ENCODE results near the gene KHK.

KHK gene

GRCh38 chr2:27091746-27092695 is 5.4 kb downstream of the KHK start:
- TF ChIP-seq FOXM1 (IDR thresholded peaks at IDR 0.05; ENCODE audit: borderline replicate concordance, low read depth) (no peak), CREB1 (IDR thresholded peaks at IDR 0.05; ENCODE audit: low read depth) (no peak), TCF12 (IDR thresholded peaks at IDR 0.05; ENCODE audit: low read depth) (no peak), YY1 (IDR thresholded peaks at IDR 0.05; ENCODE audit: low read depth) (no peak), TEAD4 (IDR thresholded peaks at IDR 0.05) (no peak), RAD21 (IDR thresholded peaks at IDR 0.05; ENCODE audit: low read depth) (no peak), ZBTB7A (IDR thresholded peaks at IDR 0.05; ENCODE audit: low read depth) (no peak), NFIC (IDR thresholded peaks at IDR 0.05) (no peak), EGR1 (IDR thresholded peaks at IDR 0.05) (no peak), USF1 (IDR thresholded peaks at IDR 0.05) (no peak), CEBPB (IDR thresholded peaks at IDR 0.05) (no peak), EP300 (IDR thresholded peaks at IDR 0.05; ENCODE audit: borderline replicate concordance) (no peak), TAF1 (IDR thresholded peaks at IDR 0.05; ENCODE audit: low read depth) (no peak)
- TF ChIP-seq, protein P1, sequence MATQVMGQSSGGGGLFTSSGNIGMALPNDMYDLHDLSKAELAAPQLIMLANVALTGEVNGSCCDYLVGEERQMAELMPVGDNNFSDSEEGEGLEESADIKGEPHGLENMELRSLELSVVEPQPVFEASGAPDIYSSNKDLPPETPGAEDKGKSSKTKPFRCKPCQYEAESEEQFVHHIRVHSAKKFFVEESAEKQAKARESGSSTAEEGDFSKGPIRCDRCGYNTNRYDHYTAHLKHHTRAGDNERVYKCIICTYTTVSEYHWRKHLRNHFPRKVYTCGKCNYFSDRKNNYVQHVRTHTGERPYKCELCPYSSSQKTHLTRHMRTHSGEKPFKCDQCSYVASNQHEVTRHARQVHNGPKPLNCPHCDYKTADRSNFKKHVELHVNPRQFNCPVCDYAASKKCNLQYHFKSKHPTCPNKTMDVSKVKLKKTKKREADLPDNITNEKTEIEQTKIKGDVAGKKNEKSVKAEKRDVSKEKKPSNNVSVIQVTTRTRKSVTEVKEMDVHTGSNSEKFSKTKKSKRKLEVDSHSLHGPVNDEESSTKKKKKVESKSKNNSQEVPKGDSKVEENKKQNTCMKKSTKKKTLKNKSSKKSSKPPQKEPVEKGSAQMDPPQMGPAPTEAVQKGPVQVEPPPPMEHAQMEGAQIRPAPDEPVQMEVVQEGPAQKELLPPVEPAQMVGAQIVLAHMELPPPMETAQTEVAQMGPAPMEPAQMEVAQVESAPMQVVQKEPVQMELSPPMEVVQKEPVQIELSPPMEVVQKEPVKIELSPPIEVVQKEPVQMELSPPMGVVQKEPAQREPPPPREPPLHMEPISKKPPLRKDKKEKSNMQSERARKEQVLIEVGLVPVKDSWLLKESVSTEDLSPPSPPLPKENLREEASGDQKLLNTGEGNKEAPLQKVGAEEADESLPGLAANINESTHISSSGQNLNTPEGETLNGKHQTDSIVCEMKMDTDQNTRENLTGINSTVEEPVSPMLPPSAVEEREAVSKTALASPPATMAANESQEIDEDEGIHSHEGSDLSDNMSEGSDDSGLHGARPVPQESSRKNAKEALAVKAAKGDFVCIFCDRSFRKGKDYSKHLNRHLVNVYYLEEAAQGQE (IDR thresholded peaks at IDR 0.05; ENCODE audit: low read depth), result no peak
- TF ChIP-seq, protein P2, sequence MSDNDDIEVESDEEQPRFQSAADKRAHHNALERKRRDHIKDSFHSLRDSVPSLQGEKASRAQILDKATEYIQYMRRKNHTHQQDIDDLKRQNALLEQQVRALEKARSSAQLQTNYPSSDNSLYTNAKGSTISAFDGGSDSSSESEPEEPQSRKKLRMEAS (IDR thresholded peaks at IDR 0.05), result no peak

DNA sequence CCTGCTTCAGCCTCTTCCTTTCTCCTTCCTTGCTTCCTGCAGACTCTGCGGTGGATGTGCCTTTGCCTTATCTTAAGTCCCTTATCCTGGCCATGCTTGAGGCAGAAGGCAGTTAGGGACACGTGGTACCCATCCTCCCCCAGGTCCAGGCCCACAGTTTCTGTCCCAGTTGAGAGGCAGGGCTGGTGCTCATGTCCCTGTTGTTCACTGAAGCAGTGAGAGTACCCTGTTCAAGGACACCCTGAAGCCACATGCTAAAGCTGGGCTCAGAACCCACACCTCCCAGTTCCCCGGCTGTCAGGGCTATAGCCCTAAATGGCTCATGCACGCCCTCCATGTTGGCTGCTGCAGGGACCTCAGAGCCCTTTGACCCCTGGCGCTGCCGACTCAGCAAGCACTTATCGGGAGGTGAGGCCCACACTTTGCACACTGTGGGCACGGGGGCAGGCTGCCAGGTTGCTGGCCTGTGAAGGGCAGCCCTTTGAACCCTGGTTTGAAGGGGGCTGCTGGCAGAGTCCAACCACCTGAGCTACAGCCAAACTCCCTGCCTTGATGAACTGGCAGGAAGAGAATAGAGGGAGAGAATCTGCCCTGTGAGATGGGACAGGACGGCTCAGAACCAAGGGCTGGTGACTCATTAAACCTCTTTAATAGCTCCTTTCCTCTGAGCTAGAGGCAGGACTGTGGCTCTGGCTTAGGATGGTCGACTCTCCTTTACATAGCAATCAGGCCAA is 6.3 kb downstream of the KHK start:
- TF ChIP-seq EGR1 (IDR thresholded peaks at IDR 0.05) (no peak), NFIC (IDR thresholded peaks at IDR 0.05) (no peak), ZBTB7A (IDR thresholded peaks at IDR 0.05; ENCODE audit: low read depth) (no peak), RAD21 (IDR thresholded peaks at IDR 0.05; ENCODE audit: low read depth) (no peak), YY1 (IDR thresholded peaks at IDR 0.05; ENCODE audit: low read depth) (no peak), TCF12 (IDR thresholded peaks at IDR 0.05; ENCODE audit: low read depth) (no peak), TAF1 (IDR thresholded peaks at IDR 0.05; ENCODE audit: low read depth) (no peak), FOXM1 (IDR thresholded peaks at IDR 0.05; ENCODE audit: borderline replicate concordance, low read depth) (no peak), CREB1 (IDR thresholded peaks at IDR 0.05; ENCODE audit: low read depth) (no peak), TEAD4 (IDR thresholded peaks at IDR 0.05) (no peak)
- TF ChIP-seq, protein P1 (IDR thresholded peaks at IDR 0.05; ENCODE audit: low read depth), result no peak
- TF ChIP-seq, protein P2 (IDR thresholded peaks at IDR 0.05), result no peak

- no peak for TF ChIP-seq RAD21 (IDR thresholded peaks at IDR 0.05; ENCODE audit: low read depth)
- TF ChIP-seq, protein P1 (IDR thresholded peaks at IDR 0.05; ENCODE audit: low read depth), result no peak
- no peak for TF ChIP-seq CEBPB (IDR thresholded peaks at IDR 0.05)
- no peak for TF ChIP-seq EGR1 (IDR thresholded peaks at IDR 0.05)
- no peak for TF ChIP-seq YY1 (IDR thresholded peaks at IDR 0.05; ENCODE audit: low read depth)
Observed at GRCh38 chr2:27093430-27094352, 7.1 kb downstream of the KHK start.
